ENCODE data around the gene SELENBP1. TPM values are rescaled to one million over a fixed set of nuclear protein-coding genes. Genes with fewer than 3 reads are reported as not detected.

SELENBP1 gene
- total and polyA plus RNA-seq, 9 of the 15 experiments (the other 6 are each of a cell fraction or from before 2014, with no cell fraction given) = 25.8 to 81.2 (median 47.1) TPM

DNA sequence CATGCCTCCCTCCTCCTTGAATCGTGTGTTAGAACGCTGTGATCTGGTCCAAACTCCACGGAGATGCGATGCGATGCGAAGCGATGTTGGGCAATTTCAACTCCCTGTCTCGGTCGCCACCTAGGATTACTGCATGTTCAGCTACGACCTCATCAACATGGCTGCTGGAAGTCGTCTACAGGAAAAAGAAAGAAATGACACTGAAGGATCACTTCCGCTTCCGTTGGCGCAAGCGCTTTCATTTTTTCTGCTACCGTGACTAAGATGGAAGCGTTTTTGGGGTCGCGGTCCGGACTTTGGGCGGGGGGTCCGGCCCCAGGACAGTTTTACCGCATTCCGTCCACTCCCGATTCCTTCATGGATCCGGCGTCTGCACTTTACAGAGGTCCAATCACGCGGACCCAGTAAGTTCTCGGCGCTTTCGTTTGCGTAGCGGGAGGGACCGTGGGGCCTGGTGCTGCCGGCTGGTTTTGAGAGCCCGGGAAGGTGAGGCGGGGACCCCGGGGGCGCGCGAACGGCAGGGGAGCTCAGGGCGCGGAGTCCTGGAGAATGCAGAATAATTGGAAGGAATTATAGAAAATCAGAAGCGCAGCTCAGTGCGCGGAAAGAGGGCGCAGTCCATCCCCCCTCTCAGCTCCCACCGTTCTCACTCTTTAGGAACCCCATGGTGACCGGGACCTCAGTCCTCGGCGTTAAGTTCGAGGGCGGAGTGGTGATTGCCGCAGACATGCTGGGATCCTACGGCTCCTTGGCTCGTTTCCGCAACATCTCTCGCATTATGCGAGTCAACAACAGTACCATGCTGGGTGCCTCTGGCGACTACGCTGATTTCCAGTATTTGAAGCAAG lies 27.0 kb upstream of the SELENBP1 start, which contains the start of gene PSMB4 (continued):
- TF ChIP-seq FOSL1 (tag; conservative IDR thresholded peaks at IDR 0.05) (peak; percentile 46; the same call in 1 of the 2 replicates), MCM3 (IDR thresholded peaks at IDR 0.05) (no peak), HMG20A (CRISPR knock-in tag; conservative IDR thresholded peaks at IDR 0.05) (no peak), ZNF224 (CRISPR knock-in tag; IDR thresholded peaks at IDR 0.05) (peak; percentile 21; the same call in 1 of the 2 replicates), KDM1A (IDR thresholded peaks at IDR 0.05) (no peak), NRF1 (conservative IDR thresholded peaks at IDR 0.05 in 1 of 2, IDR thresholded peaks at IDR 0.05 in 1 of 2) (peak; percentile 78 to 83), PHF8 (IDR thresholded peaks at IDR 0.05; ENCODE audit: borderline replicate concordance, low read length) (peak; percentile 83), ZC3H11A (IDR thresholded peaks at IDR 0.05; ENCODE audit: low read depth, low read length) (no peak), CREBBP (IDR thresholded peaks at IDR 0.05; ENCODE audit: low read depth, low read length) (no peak), ZNF282 (CRISPR knock-in tag; IDR thresholded peaks at IDR 0.05) (0 out of 2 replicates have a peak, but pooled peaks have one; percentile 19), FOXJ2 (tag; IDR thresholded peaks at IDR 0.05) (no peak), ZNF146 (CRISPR knock-in tag; IDR thresholded peaks at IDR 0.05; ENCODE audit: unreplicated experiment) (no peak), ETV1 (tag; conservative IDR thresholded peaks at IDR 0.05; ENCODE audit: low read depth) (peak; percentile 90), CBFA2T2 (conservative IDR thresholded peaks at IDR 0.05) (no peak), ATF6 (CRISPR knock-in tag; IDR thresholded peaks at IDR 0.05) (peak; percentile 39; the same call in 1 of the 2 replicates), IFI16 (CRISPR knock-in tag; IDR thresholded peaks at IDR 0.05) (no peak), CGGBP1 (CRISPR knock-in tag; IDR thresholded peaks at IDR 0.05) (peak; percentile 30; the same call in 1 of the 2 replicates), YY1 (IDR thresholded peaks at IDR 0.05; ENCODE audit: borderline replicate concordance in 1 of 3, control insufficient read depth in 1 of 3, extremely low read depth in 1 of 3, insufficient read depth in 3 of 3, insufficient read length in 1 of 3, insufficient replicate concordance in 2 of 3, low read depth in 1 of 3, low read length in 2 of 3) (peak; percentile 95 to 100 (median 99)), ARID1B (IDR thresholded peaks at IDR 0.05) (no peak), ZNF511 (CRISPR knock-in tag; IDR thresholded peaks at IDR 0.05) (0 out of 2 replicates have a peak, but pooled peaks have one; percentile 4), ID3 (CRISPR knock-in tag; IDR thresholded peaks at IDR 0.05) (no peak), ID3 (tag; IDR thresholded peaks at IDR 0.05) (0 out of 2 replicates have a peak, but pooled peaks have one; percentile 24)
